Trophoblast cell (in vitro differentiated cells and primary cell): ENCODE data around the gene PSORS1C2.
"Not testable (repeated sequence)": the region's sequence is repeated elsewhere in the genome, so short reads cannot be mapped to it uniquely, and the experiment has no call there.

ENCODE experiments used
- DNase-seq, 2 donors: peaks; one replicate each; pipeline ENCODE4 v3.0.0-alpha.2; 2016
- H2AFZ ChIP-seq: 2 replicates; pipeline ENCODE4 v1.6.1; 2013; ENCODE audit warnings: low read length, moderate library complexity, mild to moderate bottlenecking; ENCODE audit not compliant: insufficient read depth, poor library complexity
- H2AK5ac ChIP-seq: 2 replicates; pipeline ENCODE4 v1.6.1; 2013; ENCODE audit warnings: mild to moderate bottlenecking, low read length
- H2BK120ac ChIP-seq: 2 replicates; pipeline ENCODE4 v1.6.1; 2013; ENCODE audit warnings: low read length, mild to moderate bottlenecking, moderate library complexity; ENCODE audit not compliant: insufficient read depth, poor library complexity
- H2BK12ac ChIP-seq: 2 replicates; pipeline ENCODE4 v1.6.1; 2013; ENCODE audit warnings: mild to moderate bottlenecking, low read length, moderate library complexity
- H2BK5ac ChIP-seq: 2 replicates; pipeline ENCODE4 v1.6.1; 2013; ENCODE audit warnings: low read length, low read depth, moderate library complexity, mild to moderate bottlenecking; ENCODE audit not compliant: poor library complexity
- H3K14ac ChIP-seq: 2 replicates; pipeline ENCODE4 v1.6.1; 2013; ENCODE audit warnings: mild to moderate bottlenecking, low read length
- H3K18ac ChIP-seq: 2 replicates; pipeline ENCODE4 v1.6.1; 2013; ENCODE audit warnings: mild to moderate bottlenecking, low read length
- H3K23ac ChIP-seq: 2 replicates; pipeline ENCODE4 v1.6.1; 2013; ENCODE audit warnings: low read length
- H3K27ac ChIP-seq: 2 replicates; pipeline ENCODE4 v1.5.1; 2013; ENCODE audit warnings: low read depth, mild to moderate bottlenecking, inconsistent platforms, low read length, moderate library complexity
- H3K27me3 ChIP-seq: 2 replicates; pipeline ENCODE4 v1.6.1; 2013; ENCODE audit warnings: inconsistent platforms, mild to moderate bottlenecking, low read length, moderate library complexity; ENCODE audit not compliant: insufficient read depth
- H3K36me3 ChIP-seq, 2 experiments: 1 replicate in 1 of 2; 2 replicates in 1 of 2; pipeline ENCODE4 v1.6.1; 2013; ENCODE audit warnings: low read length in 2 of 2, mild to moderate bottlenecking in 2 of 2, moderate library complexity in 1 of 2; ENCODE audit not compliant: insufficient read depth in 2 of 2, control insufficient read depth in 1 of 2
- H3K4ac ChIP-seq: 2 replicates; pipeline ENCODE4 v1.6.1; 2013; ENCODE audit warnings: low read depth, mild to moderate bottlenecking, low read length, moderate library complexity
- H3K4me1 ChIP-seq, 2 experiments: 1 replicate in 1 of 2; 2 replicates in 1 of 2; pipeline ENCODE4 v1.6.1; 2013; ENCODE audit warnings: low read length in 2 of 2, mild to moderate bottlenecking in 2 of 2, moderate library complexity in 1 of 2; ENCODE audit not compliant: insufficient read depth in 2 of 2, control insufficient read depth in 1 of 2
- H3K4me2 ChIP-seq: 2 replicates; pipeline ENCODE4 v1.6.1; 2013; ENCODE audit warnings: inconsistent platforms, mild to moderate bottlenecking, low read length, moderate library complexity
- H3K4me3 ChIP-seq: 2 replicates; pipeline ENCODE4 v1.5.1; 2013; ENCODE audit warnings: mild to moderate bottlenecking, low read depth, low read length, inconsistent platforms
- H3K79me1 ChIP-seq: one replicate; pipeline ENCODE4 v1.6.1; 2013; ENCODE audit warnings: low read length
- H3K79me2 ChIP-seq: 2 replicates; pipeline ENCODE4 v1.6.1; 2013; ENCODE audit warnings: low read length, mild to moderate bottlenecking; ENCODE audit not compliant: control insufficient read depth, insufficient read depth, poor library complexity
- H3K9ac ChIP-seq: 2 replicates; pipeline ENCODE4 v1.6.1; 2013; ENCODE audit warnings: mild to moderate bottlenecking, low read length
- H3K9me3 ChIP-seq: 2 replicates; pipeline ENCODE4 v1.6.1; 2013; ENCODE audit warnings: low read depth, mild to moderate bottlenecking, control low read depth, inconsistent platforms, low read length; ENCODE audit not compliant: insufficient read depth
- H4K12ac ChIP-seq: 2 replicates; pipeline ENCODE4 v1.6.1; 2013; ENCODE audit warnings: low read depth, mild to moderate bottlenecking, low read length, moderate library complexity
- H4K8ac ChIP-seq: 2 replicates; pipeline ENCODE4 v1.6.1; 2013; ENCODE audit warnings: low read depth, mild to moderate bottlenecking, low read length, moderate library complexity
- H4K91ac ChIP-seq: one replicate; pipeline ENCODE4 v1.6.1; 2013; ENCODE audit warnings: low read depth, mild to moderate bottlenecking, low read length, moderate library complexity
- WGBS: extraction: QIAGEN DNeasy Blood & Tissue Kit; methylation state at CpG from one replicate; pipeline ENCODE4 v1.1.7; 2013; ENCODE audit warnings: missing lambda C conversion rate; ENCODE audit not compliant: insufficient read length, insufficient coverage; ENCODE audit errors: extremely low coverage; 5-methylcytosine and 5-hydroxymethylcytosine counted together

The PSORS1C2 gene

GRCh38 chr6:31183859-31184258, 45.0 kb upstream of the PSORS1C2 start:
- H3K4ac ChIP-seq, H3K79me2 ChIP-seq, H2BK120ac ChIP-seq, H2AFZ ChIP-seq, H3K4me2 ChIP-seq, H3K18ac ChIP-seq, H3K27ac ChIP-seq, DNase-seq, H3K9ac ChIP-seq, H4K12ac ChIP-seq, H3K79me1 ChIP-seq, H4K8ac ChIP-seq, H3K36me3 ChIP-seq, H3K9me3 ChIP-seq, H4K91ac ChIP-seq, H3K23ac ChIP-seq, H2BK12ac ChIP-seq, H3K27me3 ChIP-seq, H3K14ac ChIP-seq, H2BK5ac ChIP-seq, H3K4me3 ChIP-seq, H2AK5ac ChIP-seq, H3K4me1 ChIP-seq: not testable (repeated sequence)
- no CpG with 5 or more reads among the region's 6 CpGs for WGBS

DNA sequence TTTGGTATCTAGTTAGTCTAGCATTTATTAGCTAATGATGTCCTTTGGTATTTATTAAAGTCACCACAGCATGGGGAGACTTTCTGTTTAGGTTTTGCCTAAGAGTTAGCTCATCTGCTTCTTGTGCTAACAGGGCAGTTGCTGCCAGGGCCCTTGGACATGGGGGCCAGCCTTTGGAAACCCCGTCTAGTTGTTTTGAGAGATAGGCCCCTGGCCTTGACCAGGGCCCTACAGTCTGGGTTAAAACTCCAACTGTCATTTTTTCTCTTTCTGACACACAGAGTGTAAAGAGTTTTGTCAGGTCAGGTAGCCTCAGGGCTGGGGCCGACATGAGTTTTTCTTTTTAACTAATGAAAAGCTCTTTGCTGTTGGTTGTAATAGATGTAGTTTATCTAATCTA, 44.4 kb upstream of the PSORS1C2 start:
- not testable (repeated sequence) for H3K4me2 ChIP-seq, H2BK5ac ChIP-seq, H3K36me3 ChIP-seq, H3K4me3 ChIP-seq, H4K91ac ChIP-seq, H3K14ac ChIP-seq, H2BK12ac ChIP-seq, H3K79me2 ChIP-seq, DNase-seq, H3K4ac ChIP-seq, H2BK120ac ChIP-seq, H4K8ac ChIP-seq, H2AK5ac ChIP-seq, H3K4me1 ChIP-seq, H3K79me1 ChIP-seq, H4K12ac ChIP-seq, H3K9me3 ChIP-seq, H3K27me3 ChIP-seq, H3K18ac ChIP-seq, H3K9ac ChIP-seq, H2AFZ ChIP-seq, H3K27ac ChIP-seq, H3K23ac ChIP-seq
- WGBS, result no CpG with 5 or more reads among the region's 2 CpGs

DNA sequence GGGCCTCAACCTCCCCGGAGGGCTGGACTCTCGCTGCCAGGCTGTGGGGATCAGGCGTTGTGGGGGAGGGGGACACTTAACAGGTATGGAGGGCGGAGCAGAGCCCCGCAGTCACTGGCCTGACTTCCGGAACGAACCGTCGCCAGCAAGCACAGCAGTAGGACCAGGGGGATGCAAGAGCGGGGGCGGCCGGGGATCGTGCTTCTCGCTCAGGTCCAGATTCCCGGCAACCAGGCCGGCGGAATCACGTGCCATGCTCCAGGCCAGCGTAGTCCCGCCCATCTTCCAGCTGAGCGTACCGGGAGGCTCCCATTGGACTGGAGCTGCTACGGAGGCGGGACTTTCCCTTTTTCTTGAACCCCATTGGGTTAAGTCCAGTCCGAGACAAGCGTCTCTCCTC, 41.6 kb upstream of the PSORS1C2 start:
- DNase-seq, result peak; percentile 65 to 85
- Histone ChIP-seq H2BK5ac (no peak overlapping the region), H3K18ac (no peak overlapping the region), H3K23ac (no peak overlapping the region), H4K12ac (no peak overlapping the region), H3K27me3 (no peaks in the 10 kb centered on the region), H3K9ac (no peak overlapping the region), H3K79me1 (no peaks in the 10 kb centered on the region), H3K27ac (no peak overlapping the region), H2AFZ (no peak overlapping the region), H2BK12ac (no peak overlapping the region), H2BK120ac (no peak overlapping the region), H3K4me3 (no peak overlapping the region), H3K36me3 (no peaks in the 10 kb centered on the region), H4K8ac (no peak overlapping the region), H3K14ac (no peak overlapping the region), H4K91ac (no peak overlapping the region), H3K4ac (no peak overlapping the region), H3K4me2 (no peak overlapping the region), H3K4me1 (no peaks in the 10 kb centered on the region), H3K79me2 (no peaks in the 10 kb centered on the region), H3K9me3 (no peaks in the 10 kb centered on the region), H2AK5ac (no peak overlapping the region)
- WGBS, result no CpG with 5 or more reads among the region's 26 CpGs

DNA sequence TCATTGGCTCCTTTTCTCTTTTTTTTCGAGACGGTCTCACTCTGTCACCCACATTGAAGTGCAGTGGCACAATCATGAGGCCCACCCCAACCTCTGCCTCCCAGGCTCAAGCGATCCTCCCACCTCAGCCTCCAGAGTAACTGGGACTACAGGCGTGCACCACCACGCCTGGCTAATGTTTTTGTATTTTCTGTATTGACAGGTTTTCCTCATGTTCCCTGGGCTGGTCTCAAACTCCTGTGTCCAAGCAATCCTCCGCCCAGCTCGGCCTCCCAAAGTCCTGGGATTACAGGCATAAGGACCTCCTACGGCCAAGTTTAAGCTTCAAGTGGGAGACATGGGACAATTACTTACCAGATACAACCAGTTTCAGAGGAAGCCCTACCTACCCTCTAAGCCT, 41.0 kb upstream of the PSORS1C2 start:
- H4K8ac ChIP-seq, result no peak overlapping the region
- H2BK12ac ChIP-seq, result no peak overlapping the region
- no peak overlapping the region for H2AFZ ChIP-seq
- no peaks in the 10 kb centered on the region for H3K36me3 ChIP-seq
- H2BK5ac ChIP-seq, result no peak overlapping the region
- H3K4me3 ChIP-seq, result no peak overlapping the region
- no peak overlapping the region for H3K27ac ChIP-seq
- no peak overlapping the region for H3K14ac ChIP-seq
- H2AK5ac ChIP-seq, result no peak overlapping the region
- no peak for DNase-seq
- H3K4me2 ChIP-seq, result no peak overlapping the region
- no peaks in the 10 kb centered on the region for H3K79me1 ChIP-seq
- H3K9me3 ChIP-seq, result no peaks in the 10 kb centered on the region
- H4K91ac ChIP-seq, result no peak overlapping the region
- no peak overlapping the region for H3K18ac ChIP-seq
- no peak overlapping the region for H3K9ac ChIP-seq
- no peaks in the 10 kb centered on the region for H3K79me2 ChIP-seq
- no peak overlapping the region for H2BK120ac ChIP-seq
- no peak overlapping the region for H3K4ac ChIP-seq
- H3K27me3 ChIP-seq, result no peaks in the 10 kb centered on the region
- H4K12ac ChIP-seq, result no peak overlapping the region
- no CpG with 5 or more reads among the region's 8 CpGs for WGBS
- no peaks in the 10 kb centered on the region for H3K4me1 ChIP-seq
- no peak overlapping the region for H3K23ac ChIP-seq

DNA sequence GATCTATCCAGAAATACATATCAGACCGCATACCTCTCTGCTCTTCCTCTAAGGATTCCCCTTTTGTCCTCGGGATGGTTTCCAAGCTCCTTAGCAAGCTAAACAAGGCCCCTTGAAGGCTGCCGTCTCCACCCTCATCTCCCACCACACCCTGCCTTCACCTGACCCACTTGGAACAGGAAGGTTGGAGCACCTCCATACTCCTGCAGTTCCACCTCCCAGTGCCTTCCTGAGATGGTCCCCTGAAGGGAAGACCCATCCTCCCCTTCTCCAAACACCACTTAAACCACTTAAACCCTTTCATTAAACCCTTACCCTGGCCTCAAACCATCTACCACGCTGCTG, 40.1 kb upstream of the PSORS1C2 start:
- H2BK12ac ChIP-seq, result no peak overlapping the region
- H2AFZ ChIP-seq, result peak overlapping the region; percentile 3
- H3K9me3 ChIP-seq, result no peaks in the 10 kb centered on the region
- H3K27ac ChIP-seq, result no peak overlapping the region
- H3K4me3 ChIP-seq, result no peak overlapping the region
- no peaks in the 10 kb centered on the region for H3K79me2 ChIP-seq
- no peak overlapping the region for H4K12ac ChIP-seq
- no peak overlapping the region for H3K18ac ChIP-seq
- no peak overlapping the region for H4K8ac ChIP-seq
- H3K4me1 ChIP-seq, result no peaks in the 10 kb centered on the region
- H3K23ac ChIP-seq, result no peak overlapping the region
- no peak overlapping the region for H2BK120ac ChIP-seq
- no peak overlapping the region for H3K4me2 ChIP-seq
- no peak for DNase-seq
- no peaks in the 10 kb centered on the region for H3K27me3 ChIP-seq
- WGBS, result 100% methylated on average over 1 of the region's 4 CpGs
- H3K14ac ChIP-seq, result no peak overlapping the region
- H2BK5ac ChIP-seq, result no peak overlapping the region
- H3K4ac ChIP-seq, result no peak overlapping the region
- no peak overlapping the region for H2AK5ac ChIP-seq
- H3K36me3 ChIP-seq, result no peaks in the 10 kb centered on the region
- H4K91ac ChIP-seq, result no peak overlapping the region
- H3K9ac ChIP-seq, result no peak overlapping the region
- H3K79me1 ChIP-seq, result no peaks in the 10 kb centered on the region
